ENCODE results near the gene CIAO2A.
"Not testable (repeated sequence)": the region's sequence is repeated elsewhere in the genome, so short reads cannot be mapped to it uniquely, and the experiment has no call there.

CIAO2A gene

GRCh38 chr15:64071931-64072765 lies 21.5 kb downstream of the CIAO2A start:
- DNase-seq (ENCODE audit: low read depth) = no peak

- no peak for DNase-seq (ENCODE audit: low read depth)
Observed at GRCh38 chr15:64070965-64071851, 22.4 kb downstream of the CIAO2A start.

GRCh38 chr15:64070106-64070505 lies 23.5 kb downstream of the CIAO2A start:
- no peak for DNase-seq (ENCODE audit: low read depth)

GRCh38 chr15:64068133-64068532 lies 25.5 kb downstream of the CIAO2A start:
- DNase-seq (ENCODE audit: low read depth) = no peak

GRCh38 chr15:64067564-64068030 lies 26.0 kb downstream of the CIAO2A start:
- peak; percentile 58 for DNase-seq (ENCODE audit: low read depth)

GRCh38 chr15:64066451-64066850 lies 27.2 kb downstream of the CIAO2A start:
- DNase-seq (ENCODE audit: low read depth) = no peak

GRCh38 chr15:64060716-64061115 lies 32.9 kb downstream of the CIAO2A start:
- no peak for DNase-seq (ENCODE audit: low read depth)

GRCh38 chr15:64059104-64059503 lies 34.5 kb downstream of the CIAO2A start:
- not testable (repeated sequence) for DNase-seq (ENCODE audit: low read depth)

- no peak for DNase-seq (ENCODE audit: low read depth)
Observed at GRCh38 chr15:64058279-64058678, 35.4 kb downstream of the CIAO2A start.

- not testable (repeated sequence) for DNase-seq (ENCODE audit: low read depth)
Observed at GRCh38 chr15:64053674-64054073, 40.0 kb downstream of the CIAO2A start.

- no peak for DNase-seq (ENCODE audit: low read depth)
Observed at GRCh38 chr15:64052925-64053491, 40.6 kb downstream of the CIAO2A start.

- DNase-seq (ENCODE audit: low read depth) = no peak
Observed at GRCh38 chr15:64051407-64052259, 42.0 kb downstream of the CIAO2A start.

- DNase-seq (ENCODE audit: low read depth) = no peak
Observed at GRCh38 chr15:64051093-64051402, 42.6 kb downstream of the CIAO2A start.

GRCh38 chr15:64050281-64051092 lies 43.2 kb downstream of the CIAO2A start:
- no peak for DNase-seq (ENCODE audit: low read depth)

GRCh38 chr15:64048781-64049460 lies 44.7 kb downstream of the CIAO2A start:
- no peak for DNase-seq (ENCODE audit: low read depth)

GRCh38 chr15:64046421-64047153 lies 47.1 kb downstream of the CIAO2A start, which contains the start of gene DAPK2:
DAPK2 (minus strand) TSS chr15:64046485; CDS start chr15:64040261, 6,224 bp downstream.
- DNase-seq (ENCODE audit: low read depth) = peak; percentile 43

GRCh38 chr15:64045774-64046420 lies 47.7 kb downstream of the CIAO2A start:
- DNase-seq (ENCODE audit: low read depth) = no peak

GRCh38 chr15:64045101-64045435 lies 48.6 kb downstream of the CIAO2A start:
- DNase-seq (ENCODE audit: low read depth) = no peak
